PFSK-1 (cell line): ENCODE measurements around the gene ST6GALNAC1.

Source experiments
- FOXP2 ChIP-seq: optimal IDR thresholded peaks from 2 replicates; pipeline ENCODE3; 2011; ENCODE audit warnings: borderline replicate concordance, control low read depth, inconsistent platforms; ENCODE audit not compliant: insufficient read depth; ENCODE audit errors: extremely low read length, extremely low read depth
- POLR2AphosphoS5 ChIP-seq: IDR thresholded peaks from 2 replicates; pipeline ENCODE4 v1.6.1; 2012; ENCODE audit warnings: low read depth, mild to moderate bottlenecking, control low read depth, low read length, moderate library complexity
- REST ChIP-seq, 2 experiments: IDR thresholded peaks; 2 replicates each; pipeline versions ENCODE4 v1.6.1 to v1.8.0; 2011 to 2012; ENCODE audit warnings: low read depth in 2 of 2, low read length in 2 of 2, control low read depth in 1 of 2, inconsistent platforms in 1 of 2, mild to moderate bottlenecking in 1 of 2, moderate library complexity in 1 of 2; ENCODE audit not compliant: insufficient read depth in 1 of 2
- SIN3A ChIP-seq: IDR thresholded peaks from 2 replicates; pipeline ENCODE4 v1.6.1; 2012; ENCODE audit warnings: mild to moderate bottlenecking, low read length, moderate library complexity, borderline replicate concordance; ENCODE audit not compliant: insufficient read depth
- TAF1 ChIP-seq: IDR thresholded peaks from 2 replicates; pipeline ENCODE4 v1.6.1; 2012; ENCODE audit warnings: low read length, control low read depth, borderline replicate concordance; ENCODE audit not compliant: insufficient read depth

ST6GALNAC1 gene

GRCh38 chr17:76685366-76685765 is 41.8 kb upstream of the ST6GALNAC1 start:
- TF ChIP-seq REST (IDR thresholded peaks at IDR 0.05; ENCODE audit: insufficient read depth in 1 of 2, low read depth in 2 of 2, low read length in 2 of 2) (no peak), POLR2AphosphoS5 (no peak), FOXP2 (no peak), SIN3A (no peak), TAF1 (no peak)

- no peak for TF ChIP-seq REST (IDR thresholded peaks at IDR 0.05; ENCODE audit: insufficient read depth in 1 of 2, low read depth in 2 of 2, low read length in 2 of 2)
- no peak for TF ChIP-seq SIN3A
These were observed 41.2 kb upstream of the ST6GALNAC1 start for GRCh38 chr17:76684756-76685155.

DNA sequence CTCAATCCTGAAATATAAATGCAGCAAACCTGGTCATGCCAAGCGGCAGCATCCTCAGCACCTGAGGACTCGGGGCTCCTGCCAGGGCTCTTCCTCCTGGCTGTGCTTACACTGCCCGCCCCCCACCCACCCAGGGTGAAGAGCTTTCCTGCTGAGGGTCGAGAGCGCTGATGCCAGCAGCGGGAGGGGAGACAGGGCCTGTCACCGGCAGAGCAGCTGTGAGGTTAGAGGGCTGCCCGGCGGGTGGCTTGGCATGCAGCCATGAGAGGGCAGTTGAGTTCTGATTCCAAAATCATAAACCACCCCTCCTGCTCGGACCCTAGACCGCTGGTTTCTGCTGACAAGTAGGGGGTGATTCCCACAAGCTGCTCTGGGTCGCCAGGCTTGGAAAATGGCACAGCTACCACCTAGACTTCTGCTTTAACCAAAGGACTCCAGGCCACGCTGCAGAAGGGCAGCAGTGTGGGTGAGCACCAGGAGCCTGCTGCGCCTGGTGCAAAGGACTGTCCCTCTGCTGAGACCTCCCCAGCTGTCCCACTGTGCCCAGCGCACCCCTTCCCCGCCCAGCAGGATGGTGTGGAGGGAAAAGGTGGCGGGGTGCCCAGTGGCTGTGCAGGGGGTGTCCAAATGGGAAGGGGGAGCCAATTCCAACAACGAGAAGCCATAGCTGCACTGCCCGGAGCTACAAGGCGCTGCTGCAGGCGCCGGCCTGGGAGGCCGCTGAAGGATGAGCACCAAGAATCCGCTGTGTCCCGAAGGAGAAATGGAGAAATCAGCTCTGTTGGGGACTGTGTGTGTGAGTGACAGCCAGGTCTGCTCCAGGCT is 40.6 kb upstream of the ST6GALNAC1 start:
- no peak for TF ChIP-seq SIN3A
- TF ChIP-seq TAF1: no peak
- TF ChIP-seq REST (IDR thresholded peaks at IDR 0.05; ENCODE audit: insufficient read depth in 1 of 2, low read depth in 2 of 2, low read length in 2 of 2): no peak
- no peak for TF ChIP-seq POLR2AphosphoS5
- no peak for TF ChIP-seq FOXP2

DNA sequence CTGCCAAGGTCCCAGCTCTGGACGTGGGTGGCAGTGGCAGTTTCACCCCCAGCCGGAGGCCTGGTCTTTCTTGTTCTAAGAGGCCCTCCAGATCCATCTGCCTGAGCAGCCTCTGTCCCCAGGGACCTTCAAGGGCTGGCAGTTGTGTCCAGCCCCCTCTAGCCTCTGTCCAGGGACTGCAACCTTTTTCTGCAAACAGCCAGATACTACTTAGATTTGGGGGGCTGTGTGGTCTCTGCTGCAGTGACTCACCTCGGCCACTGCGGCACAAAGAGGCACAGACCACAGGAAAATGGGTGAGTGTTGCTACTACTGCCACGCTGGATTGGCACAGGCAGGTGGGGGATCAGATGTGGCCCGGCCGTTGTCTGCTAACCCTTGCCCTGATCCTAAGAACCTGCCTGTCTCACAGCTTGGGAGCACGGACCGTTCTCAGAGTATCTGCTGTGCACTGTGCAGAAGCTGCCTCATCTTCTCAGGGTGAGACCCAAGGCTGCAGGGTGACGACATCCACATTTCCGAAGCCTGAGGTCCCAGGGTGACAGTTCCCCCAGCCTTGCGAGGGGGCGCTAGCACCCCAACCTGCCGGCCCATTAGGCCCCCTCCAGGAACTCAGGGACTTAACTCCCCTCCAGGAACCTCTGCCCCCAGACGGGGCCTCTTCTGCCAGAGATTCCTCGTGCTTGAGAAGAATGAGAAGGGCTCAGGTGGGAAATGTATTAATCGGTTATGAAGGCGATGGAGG is 39.6 kb upstream of the ST6GALNAC1 start:
- no peak for TF ChIP-seq FOXP2
- TF ChIP-seq REST (IDR thresholded peaks at IDR 0.05; ENCODE audit: insufficient read depth in 1 of 2, low read depth in 2 of 2, low read length in 2 of 2): no peak
- no peak for TF ChIP-seq SIN3A
- TF ChIP-seq TAF1: no peak
- no peak for TF ChIP-seq POLR2AphosphoS5
